ENCODE data around the gene RAB3GAP1.
"Not testable (repeated sequence)": the region's sequence is repeated elsewhere in the genome, so short reads cannot be mapped to it uniquely, and the experiment has no call there.

- TF ChIP-seq, protein P1, sequence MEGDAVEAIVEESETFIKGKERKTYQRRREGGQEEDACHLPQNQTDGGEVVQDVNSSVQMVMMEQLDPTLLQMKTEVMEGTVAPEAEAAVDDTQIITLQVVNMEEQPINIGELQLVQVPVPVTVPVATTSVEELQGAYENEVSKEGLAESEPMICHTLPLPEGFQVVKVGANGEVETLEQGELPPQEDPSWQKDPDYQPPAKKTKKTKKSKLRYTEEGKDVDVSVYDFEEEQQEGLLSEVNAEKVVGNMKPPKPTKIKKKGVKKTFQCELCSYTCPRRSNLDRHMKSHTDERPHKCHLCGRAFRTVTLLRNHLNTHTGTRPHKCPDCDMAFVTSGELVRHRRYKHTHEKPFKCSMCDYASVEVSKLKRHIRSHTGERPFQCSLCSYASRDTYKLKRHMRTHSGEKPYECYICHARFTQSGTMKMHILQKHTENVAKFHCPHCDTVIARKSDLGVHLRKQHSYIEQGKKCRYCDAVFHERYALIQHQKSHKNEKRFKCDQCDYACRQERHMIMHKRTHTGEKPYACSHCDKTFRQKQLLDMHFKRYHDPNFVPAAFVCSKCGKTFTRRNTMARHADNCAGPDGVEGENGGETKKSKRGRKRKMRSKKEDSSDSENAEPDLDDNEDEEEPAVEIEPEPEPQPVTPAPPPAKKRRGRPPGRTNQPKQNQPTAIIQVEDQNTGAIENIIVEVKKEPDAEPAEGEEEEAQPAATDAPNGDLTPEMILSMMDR (tag by site-specific recombination; IDR thresholded peaks at IDR 0.05), result not testable (repeated sequence)
- TF ChIP-seq, protein P2, sequence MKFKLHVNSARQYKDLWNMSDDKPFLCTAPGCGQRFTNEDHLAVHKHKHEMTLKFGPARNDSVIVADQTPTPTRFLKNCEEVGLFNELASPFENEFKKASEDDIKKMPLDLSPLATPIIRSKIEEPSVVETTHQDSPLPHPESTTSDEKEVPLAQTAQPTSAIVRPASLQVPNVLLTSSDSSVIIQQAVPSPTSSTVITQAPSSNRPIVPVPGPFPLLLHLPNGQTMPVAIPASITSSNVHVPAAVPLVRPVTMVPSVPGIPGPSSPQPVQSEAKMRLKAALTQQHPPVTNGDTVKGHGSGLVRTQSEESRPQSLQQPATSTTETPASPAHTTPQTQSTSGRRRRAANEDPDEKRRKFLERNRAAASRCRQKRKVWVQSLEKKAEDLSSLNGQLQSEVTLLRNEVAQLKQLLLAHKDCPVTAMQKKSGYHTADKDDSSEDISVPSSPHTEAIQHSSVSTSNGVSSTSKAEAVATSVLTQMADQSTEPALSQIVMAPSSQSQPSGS (tag by site-specific recombination; IDR thresholded peaks at IDR 0.05; ENCODE audit: low read depth), result not testable (repeated sequence)
- not testable (repeated sequence) for TF ChIP-seq ZNF830 (tag by site-specific recombination; IDR thresholded peaks at IDR 0.05; ENCODE audit: low read depth); HOXA7 (CRISPR knock-in tag; IDR thresholded peaks at IDR 0.05; ENCODE audit: borderline replicate concordance); ZNF768 (tag by site-specific recombination; IDR thresholded peaks at IDR 0.05); ZNF324 (tag by site-specific recombination; IDR thresholded peaks at IDR 0.05)
Measured at GRCh38 chr2:135033216-135033615, 18.9 kb upstream of the RAB3GAP1 start.

Measured in HEK293 (cell line).